Gastrocnemius medialis (tissue), 4 donors: ENCODE measurements around the gene HYAL3. TPM values are rescaled to one million over a fixed set of nuclear protein-coding genes. Genes with fewer than 3 reads are reported as not detected.

Source experiments
- ATAC-seq, 2 donors: fragments of 150-250 bp; one replicate each; pipeline ENCODE4 v1.9.1; 2016
- DNase-seq, 2 donors: peaks; one replicate each; pipeline ENCODE4 v3.0.0-alpha.2; 2019
- H3K27ac ChIP-seq, 4 donors: fragments of 200-600 bp; sonication (generic); 1 replicate in 1 of 4; 2 replicates in 3 of 4; pipeline ENCODE4 v1.5.1; 2016 to 2018; ENCODE audit warnings: mild to moderate bottlenecking in 2 of 4, moderate library complexity in 1 of 4
- H3K27me3 ChIP-seq, 3 donors: fragments of 200-600 bp; sonication (generic) in 2 of 3; 1 replicate in 1 of 3; 2 replicates in 2 of 3; pipeline versions ENCODE4 v1.5.1 to v1.6.0; 2016 to 2019; ENCODE audit warnings: mild to moderate bottlenecking in 1 of 3, moderate library complexity in 1 of 3
- H3K36me3 ChIP-seq, 2 donors: fragments of 200-600 bp; sonication (generic) in 1 of 2; one replicate each; pipeline ENCODE4 v1.5.1; 2017 to 2018
- H3K4me1 ChIP-seq, 2 donors: fragments of 200-600 bp; sonication (generic) in 1 of 2; one replicate each; pipeline ENCODE4 v1.5.1; 2016 to 2017; ENCODE audit warnings: mild to moderate bottlenecking in 2 of 2
- H3K4me3 ChIP-seq, 4 donors: fragments of 200-600 bp; sonication (generic) in 3 of 4; 1 replicate in 1 of 4; 2 replicates in 3 of 4; pipeline ENCODE4 v1.5.1; 2016 to 2019; ENCODE audit warnings: mild to moderate bottlenecking in 2 of 4
- H3K9me3 ChIP-seq, 3 donors: fragments of 200-600 bp; sonication (generic) in 2 of 3; 1 replicate in 1 of 3; 2 replicates in 2 of 3; pipeline ENCODE4 v1.5.1; 2016 to 2019
- POLR2A ChIP-seq, 2 donors: fragments of 450-650 bp; IDR thresholded peaks; one replicate each; pipeline ENCODE4 v1.6.1; 2017; ENCODE audit warnings: antibody characterized with exemption in 2 of 2, mild to moderate bottlenecking in 2 of 2, moderate library complexity in 2 of 2
- in situ Hi-C, 4 donors: fragments of 200-750 bp; cut with MboI; loops; one replicate each; pipeline versions ENCODE4 v1.15.0 to v1.8.0; 2017; ENCODE audit warnings: low sequenced_read_pairs in 4 of 4
- intact Hi-C: fragments of 100-400 bp; cut with DNase I; formaldehyde crosslinking; loops from one replicate; pipeline ENCODE4 v1.15.1; 2023; ENCODE audit warnings: low total_unique reads
- total RNA-seq, 4 donors: library from RNA; depleted of rRNA; stranded (reverse); fragments of >200 nt; gene quantifications; one replicate each; pipeline versions ENCODE4 v1.1.0 to v1.2.3, GENCODE V29; 2016
- TF ChIP-seq, protein P1 (sequence below), 5 experiments: fragments of 450-650 bp in 3 of 5; fragments of 200-600 bp in 2 of 5; sonication (generic) in 2 of 5; IDR thresholded peaks in 4 of 5; conservative IDR thresholded peaks in 1 of 5; 1 replicate in 4 of 5; 2 replicates in 1 of 5; pipeline ENCODE4 v1.5.1; 2016 to 2019; ENCODE audit warnings: antibody characterized with exemption in 5 of 5, mild to moderate bottlenecking in 3 of 5, moderate library complexity in 3 of 5

The HYAL3 gene, protein sequence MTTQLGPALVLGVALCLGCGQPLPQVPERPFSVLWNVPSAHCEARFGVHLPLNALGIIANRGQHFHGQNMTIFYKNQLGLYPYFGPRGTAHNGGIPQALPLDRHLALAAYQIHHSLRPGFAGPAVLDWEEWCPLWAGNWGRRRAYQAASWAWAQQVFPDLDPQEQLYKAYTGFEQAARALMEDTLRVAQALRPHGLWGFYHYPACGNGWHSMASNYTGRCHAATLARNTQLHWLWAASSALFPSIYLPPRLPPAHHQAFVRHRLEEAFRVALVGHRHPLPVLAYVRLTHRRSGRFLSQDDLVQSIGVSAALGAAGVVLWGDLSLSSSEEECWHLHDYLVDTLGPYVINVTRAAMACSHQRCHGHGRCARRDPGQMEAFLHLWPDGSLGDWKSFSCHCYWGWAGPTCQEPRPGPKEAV
- total RNA-seq = 1 to 10 TPM in 3 of 4 donors, not detected in 1; 1.1 to 2.3 (median 1.2) TPM

DNA sequence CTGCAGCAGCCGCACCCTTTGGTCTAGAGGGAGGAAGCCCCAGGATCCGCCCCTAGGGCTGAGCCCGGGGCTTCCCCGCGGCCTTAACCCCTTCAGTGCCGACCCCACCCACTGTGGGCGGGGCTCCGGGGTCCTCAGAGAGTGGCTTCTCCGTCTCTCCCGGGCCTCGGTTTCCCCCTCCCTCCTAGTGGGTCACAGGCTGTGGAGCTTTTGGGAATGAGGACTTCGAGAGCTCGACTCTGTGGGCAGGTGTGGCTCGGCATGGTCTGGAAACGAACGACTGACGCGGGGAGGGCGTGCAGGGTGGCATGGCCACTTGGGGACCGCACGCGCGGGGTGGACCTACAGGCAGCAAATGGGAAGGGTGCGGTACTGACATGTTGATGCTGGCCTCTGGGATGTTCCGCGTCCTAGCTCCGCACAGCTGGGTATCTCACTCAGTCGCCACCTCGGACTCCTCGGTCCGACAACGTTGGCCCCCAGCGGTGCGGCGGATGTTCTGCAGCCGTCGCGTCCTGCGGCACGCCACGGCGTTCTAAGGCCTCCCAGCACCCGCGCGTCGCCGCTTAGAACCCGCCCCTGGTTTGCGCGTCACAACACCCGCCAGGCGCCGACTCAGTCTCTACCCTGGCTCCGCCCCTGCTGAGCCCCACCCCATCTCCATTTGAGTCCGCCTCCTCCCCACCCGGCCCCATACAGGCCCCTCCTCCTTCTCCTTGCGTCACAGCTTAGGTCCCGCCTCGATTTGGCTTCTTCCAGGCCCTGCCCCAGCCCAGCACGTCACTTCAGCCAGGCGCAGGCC is at the start of gene HYAL3, which contains the start of gene NAA80:
Gene HYAL3 (minus strand): TSS at position 570 of the 802 bp plus-strand sequence. CDS start 3,803 bp downstream, outside the sequence.
Gene NAA80 (minus strand): TSS at position 570 of the 802 bp plus-strand sequence. CDS start 1,942 bp downstream, outside the sequence.
- Histone ChIP-seq H3K27me3 (no peaks in the 10 kb centered on the region), H3K4me1 (peaks cover 29 to 48% of the 10 kb centered on the region in 2 donors), H3K4me3 (peak within 1 kb of the TSS; percentile 66 to 91 (median 76)), H3K27ac (peak within 1 kb of the TSS; percentile 85 to 91 (median 88)), H3K9me3 (no peaks in the 10 kb centered on the region), H3K36me3 (peaks cover 0 to 5% of the 10 kb centered on the region in 2 donors)
- intact Hi-C loops = no loop called here
- DNase-seq (peak; percentile 99 to 100), ATAC-seq (peak; percentile 87)
- in situ Hi-C loops = loop anchor here in 1 of 4 donors (25.0 kb wide), 1 partner anchor 362 kb away; the partner anchor contains the start of genes MON1A and RBM6
- TF ChIP-seq, protein P1, sequence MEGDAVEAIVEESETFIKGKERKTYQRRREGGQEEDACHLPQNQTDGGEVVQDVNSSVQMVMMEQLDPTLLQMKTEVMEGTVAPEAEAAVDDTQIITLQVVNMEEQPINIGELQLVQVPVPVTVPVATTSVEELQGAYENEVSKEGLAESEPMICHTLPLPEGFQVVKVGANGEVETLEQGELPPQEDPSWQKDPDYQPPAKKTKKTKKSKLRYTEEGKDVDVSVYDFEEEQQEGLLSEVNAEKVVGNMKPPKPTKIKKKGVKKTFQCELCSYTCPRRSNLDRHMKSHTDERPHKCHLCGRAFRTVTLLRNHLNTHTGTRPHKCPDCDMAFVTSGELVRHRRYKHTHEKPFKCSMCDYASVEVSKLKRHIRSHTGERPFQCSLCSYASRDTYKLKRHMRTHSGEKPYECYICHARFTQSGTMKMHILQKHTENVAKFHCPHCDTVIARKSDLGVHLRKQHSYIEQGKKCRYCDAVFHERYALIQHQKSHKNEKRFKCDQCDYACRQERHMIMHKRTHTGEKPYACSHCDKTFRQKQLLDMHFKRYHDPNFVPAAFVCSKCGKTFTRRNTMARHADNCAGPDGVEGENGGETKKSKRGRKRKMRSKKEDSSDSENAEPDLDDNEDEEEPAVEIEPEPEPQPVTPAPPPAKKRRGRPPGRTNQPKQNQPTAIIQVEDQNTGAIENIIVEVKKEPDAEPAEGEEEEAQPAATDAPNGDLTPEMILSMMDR (IDR thresholded peaks at IDR 0.05 in 4 of 5, conservative IDR thresholded peaks at IDR 0.05 in 1 of 5) = peak; percentile 43 to 62 (median 51)
- TF ChIP-seq POLR2A (IDR thresholded peaks at IDR 0.05) = peak; percentile 94 to 96

DNA sequence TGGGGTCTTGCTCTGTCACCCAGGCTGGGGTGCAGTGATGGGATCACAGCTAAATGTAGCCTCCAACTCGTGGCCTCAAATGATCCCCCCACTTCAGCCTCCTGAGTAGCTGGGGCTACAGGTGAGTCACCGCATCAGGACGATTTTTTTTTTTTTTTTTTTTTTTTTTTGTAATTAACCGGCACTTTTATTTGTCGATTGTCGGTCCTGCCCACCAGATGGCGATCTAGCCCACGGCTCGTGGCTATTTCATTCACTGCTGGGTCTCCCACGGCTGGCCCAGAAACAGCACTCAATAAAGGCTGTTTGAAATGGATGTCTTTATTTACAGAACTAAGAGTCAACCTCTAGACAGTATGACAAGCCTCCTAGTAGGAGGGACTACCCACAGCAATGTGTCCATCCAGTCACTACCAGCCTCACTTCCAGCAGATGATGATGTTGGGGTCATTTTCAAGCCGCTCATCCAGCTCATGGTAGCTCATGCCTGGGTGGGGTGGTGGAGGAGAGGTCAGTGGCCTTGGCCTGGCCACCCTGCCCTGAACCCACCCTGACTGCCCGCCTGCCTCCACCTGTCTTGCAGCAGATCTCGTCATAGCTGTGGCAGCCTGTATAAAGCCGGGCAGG is 48.1 kb upstream of the HYAL3 start:
- peaks cover 23 to 45% of the 10 kb centered on the region in 2 donors for H3K4me1 ChIP-seq
- no peak for ATAC-seq

DNA sequence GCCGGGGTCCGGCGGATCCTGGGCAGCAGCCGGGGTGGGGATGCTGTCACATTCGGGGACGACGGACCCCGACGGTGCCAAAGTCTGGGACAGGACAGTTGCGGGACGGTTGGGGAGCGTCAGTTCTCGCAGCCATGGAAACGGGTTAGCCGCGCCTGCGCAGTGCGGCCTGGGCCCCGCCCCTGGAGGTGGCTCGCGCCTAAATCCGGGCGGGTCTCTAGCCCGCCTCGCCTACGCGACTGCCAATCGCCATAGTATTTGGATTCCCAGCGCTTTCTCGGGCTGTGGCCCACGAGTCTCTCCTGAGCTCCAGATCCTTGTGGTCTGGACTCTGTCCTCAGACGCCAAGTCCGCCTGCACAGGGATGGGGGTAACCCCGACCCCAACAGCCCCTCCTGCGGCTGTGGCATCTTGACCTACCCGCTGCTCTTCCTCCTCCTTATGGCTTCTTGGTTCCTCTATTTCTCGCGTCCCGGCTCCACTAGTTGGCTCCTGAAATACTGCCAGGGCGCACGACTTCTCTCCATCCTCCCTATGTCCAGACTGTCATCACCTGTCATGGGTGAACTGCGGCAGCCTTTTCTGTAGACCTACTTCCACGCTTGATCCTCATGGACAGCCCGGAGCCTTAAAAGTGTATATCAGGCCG is 46.5 kb upstream of the HYAL3 start, which contains the start of gene ZMYND10:
Gene ZMYND10 (minus strand): TSS at position 147 of the 649 bp plus-strand sequence. CDS start 153 bp downstream, outside the sequence.
- TF ChIP-seq, protein P1 (IDR thresholded peaks at IDR 0.05 in 4 of 5, conservative IDR thresholded peaks at IDR 0.05 in 1 of 5) = no peak
- TF ChIP-seq POLR2A (IDR thresholded peaks at IDR 0.05) = no peak
- H3K4me3 ChIP-seq = peak within 1 kb of the TSS; percentile 17 to 40 (median 21)
- H3K4me1 ChIP-seq = peaks cover 11 to 41% of the 10 kb centered on the region in 2 donors
- no peaks in the 10 kb centered on the region for H3K27me3 ChIP-seq
- no peaks in the 10 kb centered on the region for H3K9me3 ChIP-seq
- in situ Hi-C loops = loop anchor here in 3 of 4 donors (5.0 to 10.0 kb wide), 3 partner anchors 197 to 202 kb away; no protein-coding TSS in a partner anchor
- peaks cover 0 to 11% of the 10 kb centered on the region in 2 donors for H3K36me3 ChIP-seq
- DNase-seq (no peak), ATAC-seq (no peak)
- intact Hi-C loops = no loop called here
- H3K27ac ChIP-seq = no peak within 1 kb of the TSS

More for the DNA sequence above, 48.1 kb upstream of the HYAL3 start:
- intact Hi-C loops = loop anchor here (1.0 kb wide), 2 partner anchors 41 to 195 kb away; no protein-coding TSS in a partner anchor
- no peaks in the 10 kb centered on the region for H3K9me3 ChIP-seq
- no peaks in the 10 kb centered on the region for H3K27me3 ChIP-seq
- H3K36me3 ChIP-seq = peaks cover 0 to 11% of the 10 kb centered on the region in 2 donors
- peak overlapping the region in 3 of 4 donors; percentile 7 to 14 (median 12) for H3K27ac ChIP-seq
- in situ Hi-C loops = loop anchor here in 3 of 4 donors (5.0 to 10.0 kb wide), 3 partner anchors 195 to 200 kb away; no protein-coding TSS in a partner anchor
- peak in 1 of 2 donors; percentile 51 for DNase-seq
- H3K4me3 ChIP-seq = no peak overlapping the region
- TF ChIP-seq, protein P1 (IDR thresholded peaks at IDR 0.05 in 4 of 5, conservative IDR thresholded peaks at IDR 0.05 in 1 of 5) = peak in 4 of 5 experiments; percentile 52 to 62 (median 58)
- TF ChIP-seq POLR2A (IDR thresholded peaks at IDR 0.05) = no peak
